Tongue (tissue), 2 donors: Measurements from ENCODE around the gene GRAMD1B. TPM values are rescaled to one million over a fixed set of nuclear protein-coding genes. Genes with fewer than 3 reads are reported as not detected.

Experiments used
- DNase-seq: peaks from one replicate; pipeline ENCODE4 v3.0.0-alpha.2; 2015
- total RNA-seq: library from RNA; depleted of rRNA; stranded (reverse); fragments of >200 nt; gene quantifications from one replicate; pipeline ENCODE4 v1.2.3, GENCODE V29; 2014

GRAMD1B gene
- total RNA-seq, 1 donor from 2014 or later: 9.7 TPM

- no peak for DNase-seq
Observed at GRCh38 chr11:123535401-123535800, 105.3 kb downstream of the GRAMD1B start.

- DNase-seq: no peak
Observed at GRCh38 chr11:123536690-123537437, 106.8 kb downstream of the GRAMD1B start.

DNA sequence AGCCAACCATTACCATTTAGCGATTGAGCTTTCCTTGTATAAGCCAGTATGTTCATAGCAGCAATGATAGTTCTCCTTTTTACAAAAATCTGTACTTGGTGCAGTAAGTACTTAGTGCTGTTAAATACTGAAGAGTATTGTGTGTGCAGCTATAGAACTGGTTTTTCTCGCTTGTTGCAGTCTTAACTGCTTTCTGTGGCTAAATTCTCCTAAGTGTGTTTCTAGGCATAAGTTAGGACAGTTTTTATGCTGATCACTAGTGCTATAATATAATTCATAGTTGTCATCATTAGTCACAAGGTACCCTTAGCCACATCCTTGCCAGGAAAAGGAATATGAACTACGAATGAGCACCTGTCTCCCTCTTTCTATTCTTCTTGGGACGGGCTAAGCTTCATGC is 107.7 kb downstream of the GRAMD1B start:
- no peak for DNase-seq

GRCh38 chr11:123543797-123544196 is 113.7 kb downstream of the GRAMD1B start:
- no peak for DNase-seq

GRCh38 chr11:123544631-123545375 is 114.7 kb downstream of the GRAMD1B start:
- DNase-seq: peak; percentile 17

GRCh38 chr11:123545726-123546270 is 115.7 kb downstream of the GRAMD1B start:
- DNase-seq: peak; percentile 15

- no peak for DNase-seq
Observed at GRCh38 chr11:123546515-123546914, 116.4 kb downstream of the GRAMD1B start.

DNA sequence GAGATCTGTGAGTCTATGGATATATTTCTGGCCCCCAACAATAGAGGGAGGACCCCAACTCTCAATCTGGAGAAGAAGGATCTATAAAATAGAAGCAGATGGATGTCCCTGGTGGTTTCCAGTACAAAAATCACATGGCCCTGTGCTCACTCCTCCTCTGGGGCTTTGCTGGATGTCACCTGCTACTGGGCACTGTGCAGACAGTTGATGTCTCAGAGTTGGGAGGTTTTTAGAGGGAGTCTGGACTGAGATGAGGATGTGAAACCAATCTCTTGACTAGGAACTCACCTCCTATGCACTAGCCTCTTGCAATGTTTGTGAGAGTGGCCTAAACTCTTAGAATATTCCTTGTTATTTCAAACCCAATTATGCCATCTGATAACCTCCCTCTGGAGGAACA is 117.1 kb downstream of the GRAMD1B start:
- no peak for DNase-seq

- DNase-seq: no peak
Observed at GRCh38 chr11:123548774-123549173, 118.7 kb downstream of the GRAMD1B start.

DNA sequence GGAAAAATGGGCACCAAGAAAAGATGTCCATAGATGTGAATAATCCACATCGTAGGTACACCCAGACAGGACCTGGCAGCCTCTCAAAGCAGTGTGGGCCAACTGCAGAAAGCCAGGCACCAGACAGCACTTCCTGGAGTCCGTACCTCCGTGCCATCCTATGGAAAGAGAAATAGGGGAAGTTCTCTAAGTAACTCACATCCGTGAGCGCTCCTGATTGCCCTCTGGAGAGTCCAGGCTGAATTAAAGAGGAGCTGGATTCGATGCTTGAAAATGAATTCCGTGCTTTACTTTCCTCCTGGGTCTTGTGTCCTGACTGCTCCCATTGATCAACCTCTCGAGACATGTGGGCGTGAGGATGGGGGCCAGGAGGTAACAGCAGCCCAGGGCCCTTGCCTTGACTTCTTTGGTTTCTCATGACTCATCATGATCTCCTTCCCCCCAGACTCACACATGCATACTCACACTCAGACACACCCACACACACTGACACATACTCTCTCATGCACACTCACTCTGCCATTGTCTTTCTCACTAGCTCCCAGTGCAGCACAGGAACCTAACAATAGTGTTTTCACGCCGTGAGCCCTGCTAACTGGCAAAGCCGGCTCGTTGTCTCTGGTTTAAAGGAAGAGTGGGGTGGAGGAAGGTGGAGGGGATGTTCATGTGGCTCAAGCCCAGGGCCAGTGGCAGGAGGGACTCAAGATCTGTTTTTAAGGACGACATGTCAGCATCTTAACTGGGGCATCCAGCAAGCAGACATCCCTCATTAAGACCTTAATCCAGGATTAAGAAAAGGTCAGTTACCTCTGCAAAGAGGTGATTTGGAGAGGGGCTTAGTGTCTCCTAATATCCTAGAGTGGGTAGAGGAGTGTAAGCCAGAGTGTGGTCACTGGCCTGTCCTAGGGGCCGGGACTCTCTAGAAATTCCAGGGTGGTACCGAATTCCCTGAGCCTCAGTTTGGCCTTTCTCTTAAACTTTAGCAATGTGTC is 120.2 kb downstream of the GRAMD1B start:
- DNase-seq: no peak

DNA sequence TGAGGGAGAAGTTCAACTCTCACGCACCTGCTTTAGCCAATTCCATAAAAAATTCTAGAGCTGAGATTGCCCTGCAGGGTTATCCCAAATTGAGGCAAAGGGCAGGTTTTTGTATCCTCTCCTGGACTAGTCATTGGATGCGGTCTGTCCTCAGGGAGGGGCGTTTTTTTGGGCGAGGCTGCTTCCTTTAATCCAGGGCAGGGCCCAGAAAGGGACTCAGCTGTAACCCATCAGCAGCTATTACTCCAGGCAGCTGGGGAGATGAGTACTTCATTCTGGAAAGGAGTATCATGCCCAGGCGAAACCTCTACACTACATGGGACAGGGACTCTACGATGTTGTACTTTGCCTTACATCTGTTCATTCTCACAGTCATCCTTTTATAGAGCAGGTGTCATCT is 121.0 kb downstream of the GRAMD1B start:
- no peak for DNase-seq

GRCh38 chr11:123556633-123557032 is 126.6 kb downstream of the GRAMD1B start:
- DNase-seq: no peak

DNA sequence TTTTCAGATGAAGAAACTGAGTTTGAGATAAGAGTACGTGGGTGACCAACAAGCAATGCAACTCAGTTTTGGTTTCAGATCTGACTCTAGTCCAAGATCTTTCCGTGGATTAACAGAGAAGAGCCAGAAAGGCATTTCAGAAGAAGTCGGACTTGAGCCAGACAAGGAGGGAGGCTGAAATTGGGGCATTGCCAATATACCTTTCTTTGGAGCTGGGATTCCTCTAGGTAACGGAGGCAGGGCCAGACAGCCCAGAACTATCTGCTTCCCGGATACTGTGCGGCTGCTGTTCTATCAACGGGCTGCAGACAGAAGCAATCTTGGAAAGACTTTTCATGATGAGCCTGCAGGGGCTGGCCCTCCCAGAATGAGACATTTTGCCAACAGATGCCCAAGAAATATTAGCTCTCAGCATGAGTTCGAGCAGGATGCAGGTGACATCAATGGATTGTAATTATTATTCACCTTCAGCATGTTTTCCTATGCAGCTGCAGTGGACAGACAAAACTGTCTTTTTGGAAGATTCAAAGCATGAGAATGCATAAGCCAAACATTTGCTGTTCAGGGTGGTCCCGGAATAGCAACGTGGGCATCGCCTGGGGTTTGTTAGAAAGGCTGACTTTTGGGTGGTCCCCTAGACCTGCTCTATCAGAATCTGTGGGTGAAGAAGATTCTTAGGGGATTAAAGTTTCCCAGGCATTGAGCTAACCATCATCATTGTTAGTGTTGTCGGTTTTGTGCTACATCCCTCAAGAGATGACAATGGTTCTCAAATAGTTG is 128.7 kb downstream of the GRAMD1B start:
- DNase-seq: no peak

- DNase-seq: peak; percentile 35
Observed at GRCh38 chr11:123559523-123559955, 129.5 kb downstream of the GRAMD1B start.

- DNase-seq: peak; percentile 90
Observed at GRCh38 chr11:123560006-123560405, 129.9 kb downstream of the GRAMD1B start.

DNA sequence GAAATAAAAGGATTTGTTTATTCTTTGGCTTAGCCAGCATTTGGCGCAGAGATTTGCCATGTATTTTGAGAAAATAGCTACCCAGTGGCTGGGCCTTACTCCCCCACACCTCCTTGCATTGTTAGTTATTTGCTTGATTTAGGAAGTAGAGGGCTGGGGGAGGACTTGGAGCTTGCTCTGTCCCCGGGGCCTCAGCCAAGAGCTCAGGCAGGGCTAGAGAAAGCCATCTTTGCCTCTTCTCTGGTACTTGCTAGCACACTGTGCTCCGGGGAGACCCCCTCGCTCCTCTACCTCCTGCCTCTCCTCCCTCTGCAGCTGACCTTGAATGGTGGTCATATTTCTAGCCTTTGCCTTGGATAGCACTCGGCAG is 131.3 kb downstream of the GRAMD1B start:
- no peak for DNase-seq

DNA sequence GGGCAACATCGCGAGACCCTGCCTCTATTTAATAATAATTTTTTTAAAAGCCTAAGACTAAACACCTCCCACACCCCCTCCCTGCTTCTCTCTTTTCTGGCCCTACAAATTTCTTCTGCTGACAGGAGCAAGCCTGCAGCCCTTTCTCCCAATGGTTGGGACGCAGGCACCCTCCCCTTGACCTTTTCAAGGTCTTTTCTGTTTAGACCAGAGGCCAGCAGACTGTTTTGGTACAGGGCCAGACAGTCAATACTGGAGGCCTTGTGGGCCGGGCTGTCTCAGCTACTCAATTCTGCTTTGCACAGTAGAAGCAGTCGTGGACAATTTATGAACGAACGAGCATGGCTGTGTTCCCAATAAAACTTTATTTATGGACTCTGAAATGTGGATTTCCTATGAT is 132.1 kb downstream of the GRAMD1B start:
- DNase-seq: no peak

GRCh38 chr11:123562829-123563228 is 132.8 kb downstream of the GRAMD1B start:
- no peak for DNase-seq

DNA sequence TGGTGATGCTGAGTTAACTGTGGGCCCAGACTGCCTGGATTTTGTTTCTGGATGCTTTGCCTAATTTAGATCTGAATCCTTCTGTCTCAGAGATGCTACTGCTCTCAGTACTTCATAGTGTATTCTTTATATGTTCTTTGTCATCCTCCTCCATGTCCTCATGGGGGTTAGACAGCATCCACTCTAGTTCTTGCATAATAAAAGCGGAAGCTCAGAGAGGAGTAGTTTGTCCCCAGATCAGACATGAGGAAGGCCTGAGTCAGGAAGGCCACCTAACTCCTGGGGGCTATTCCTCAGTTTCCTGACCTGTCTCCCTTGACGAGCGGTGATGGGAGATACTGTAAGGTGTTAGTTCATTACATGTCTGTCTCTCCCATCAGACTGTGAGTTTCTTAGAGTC is 134.2 kb downstream of the GRAMD1B start:
- DNase-seq: no peak

GRCh38 chr11:123566852-123567251 is 136.8 kb downstream of the GRAMD1B start:
- no peak for DNase-seq

DNA sequence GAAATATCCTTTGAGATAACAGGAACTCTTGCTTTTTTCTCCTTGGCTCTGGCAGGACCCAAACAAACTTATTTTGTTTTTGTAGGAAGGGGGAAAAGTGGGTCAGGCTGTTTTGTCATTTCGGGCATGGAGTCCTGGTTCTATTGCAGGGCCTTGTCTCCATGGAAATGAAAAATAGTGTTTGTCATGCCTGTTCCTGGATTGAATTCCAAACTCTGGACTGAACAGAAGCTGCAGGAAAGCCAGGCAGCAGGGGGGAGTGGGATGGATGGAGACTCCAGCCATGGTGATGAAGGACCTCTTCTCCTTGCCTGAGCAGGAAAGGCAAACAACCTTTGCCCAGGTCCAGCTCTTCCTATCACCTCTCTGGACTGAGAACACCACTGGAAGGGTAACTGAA is 137.4 kb downstream of the GRAMD1B start:
- DNase-seq: no peak
